Progenitor cell of endocrine pancreas (in vitro differentiated cells): Measurements from ENCODE around the gene GABRB1. TPM values are rescaled to one million over a fixed set of nuclear protein-coding genes. Genes with fewer than 3 reads are reported as not detected.
"Not testable (repeated sequence)": the region's sequence is repeated elsewhere in the genome, so short reads cannot be mapped to it uniquely, and the experiment has no call there.

Experiments
- DNase-seq: peaks from one replicate; pipeline ENCODE4 v3.0.0; 2021; ENCODE audit warnings: low spot score; ENCODE audit not compliant: unreplicated experiment
- H3K27ac Mint-ChIP-seq: 2 replicates; pipeline ENCODE4 v1.8.0; 2021; ENCODE audit warnings: mild to moderate bottlenecking, moderate library complexity, mixed read lengths
- H3K27me3 Mint-ChIP-seq: 2 replicates; pipeline ENCODE4 v1.8.0; 2021; ENCODE audit warnings: mixed read lengths
- H3K36me3 Mint-ChIP-seq: 2 replicates; pipeline ENCODE4 v1.8.0; 2022; ENCODE audit warnings: mixed read lengths; ENCODE audit not compliant: insufficient read depth
- H3K4me1 Mint-ChIP-seq: 2 replicates; pipeline ENCODE4 v1.8.0; 2021; ENCODE audit warnings: low read depth, mixed read lengths
- H3K4me3 Mint-ChIP-seq: 2 replicates; pipeline ENCODE4 v1.8.0; 2021; ENCODE audit warnings: low read depth, mild to moderate bottlenecking, moderate library complexity, mixed read lengths
- H3K9me3 Mint-ChIP-seq: 2 replicates; pipeline ENCODE4 v1.8.0; 2021; ENCODE audit warnings: low read depth, mixed read lengths
- CTCF ChIP-seq: fragments of 200-600 bp; sonication (generic); IDR thresholded peaks from one replicate; pipeline ENCODE4 v1.5.0; 2021; ENCODE audit warnings: antibody characterized with exemption, mild to moderate bottlenecking; ENCODE audit not compliant: unreplicated experiment
- total RNA-seq: library from RNA; stranded (reverse); gene quantifications from 2 replicates; pipeline ENCODE4 v1.2.1, GENCODE V29; 2021

The GABRB1 gene
- total RNA-seq, 1 donor from 2014 or later = 1.2 TPM

GRCh38 chr4:47275595-47275994, 244.2 kb downstream of the GABRB1 start:
- Mint-ChIP-seq H3K4me3 (no peak overlapping the region), H3K27me3 (no peaks in the 10 kb centered on the region), H3K4me1 (peaks cover 3% of the 10 kb centered on the region), H3K36me3 (no peaks in the 10 kb centered on the region), H3K27ac (no peak overlapping the region), H3K9me3 (no peaks in the 10 kb centered on the region)
- TF ChIP-seq CTCF = no peak
- no peak for DNase-seq

GRCh38 chr4:47278631-47279030, 247.3 kb downstream of the GABRB1 start:
- Mint-ChIP-seq H3K9me3 (peaks cover 5% of the 10 kb centered on the region), H3K4me3 (no peak overlapping the region)

GRCh38 chr4:47287735-47288134, 256.4 kb downstream of the GABRB1 start:
- Mint-ChIP-seq H3K4me1 (no peaks in the 10 kb centered on the region), H3K4me3 (no peak overlapping the region), H3K36me3 (no peaks in the 10 kb centered on the region), H3K27me3 (no peaks in the 10 kb centered on the region), H3K9me3 (peaks cover 4% of the 10 kb centered on the region), H3K27ac (no peak overlapping the region)
- DNase-seq = no peak
- no peak for TF ChIP-seq CTCF

More at GRCh38 chr4:47278631-47279030, 247.3 kb downstream of the GABRB1 start:
- no peak for TF ChIP-seq CTCF
- Mint-ChIP-seq H3K27ac (no peak overlapping the region), H3K36me3 (no peaks in the 10 kb centered on the region), H3K27me3 (no peaks in the 10 kb centered on the region), H3K4me1 (peaks cover 10% of the 10 kb centered on the region)
- no peak for DNase-seq

GRCh38 chr4:47289805-47290204, 258.4 kb downstream of the GABRB1 start:
- Mint-ChIP-seq H3K4me3 (no peak overlapping the region), H3K36me3 (no peaks in the 10 kb centered on the region), H3K27me3 (no peaks in the 10 kb centered on the region), H3K27ac (no peak overlapping the region), H3K9me3 (no peaks in the 10 kb centered on the region), H3K4me1 (no peaks in the 10 kb centered on the region)
- no peak for DNase-seq
- no peak for TF ChIP-seq CTCF

- H3K27me3 Mint-ChIP-seq, H3K4me1 Mint-ChIP-seq, H3K9me3 Mint-ChIP-seq, H3K4me3 Mint-ChIP-seq, H3K36me3 Mint-ChIP-seq, H3K27ac Mint-ChIP-seq, DNase-seq: not testable (repeated sequence)
These were observed 259.5 kb downstream of the GABRB1 start for GRCh38 chr4:47290873-47291272.

GRCh38 chr4:47309165-47309564, 277.8 kb downstream of the GABRB1 start:
- DNase-seq = no peak
- H3K27me3 Mint-ChIP-seq = no peaks in the 10 kb centered on the region
- H3K4me1 Mint-ChIP-seq = peaks cover 1% of the 10 kb centered on the region
- TF ChIP-seq CTCF = no peak
- H3K36me3 Mint-ChIP-seq = no peaks in the 10 kb centered on the region
- H3K27ac Mint-ChIP-seq = no peak overlapping the region
- H3K4me3 Mint-ChIP-seq = no peak overlapping the region
- no peaks in the 10 kb centered on the region for H3K9me3 Mint-ChIP-seq
